Measurements from ENCODE around the gene DNAJB12.

Gene DNAJB12

DNA sequence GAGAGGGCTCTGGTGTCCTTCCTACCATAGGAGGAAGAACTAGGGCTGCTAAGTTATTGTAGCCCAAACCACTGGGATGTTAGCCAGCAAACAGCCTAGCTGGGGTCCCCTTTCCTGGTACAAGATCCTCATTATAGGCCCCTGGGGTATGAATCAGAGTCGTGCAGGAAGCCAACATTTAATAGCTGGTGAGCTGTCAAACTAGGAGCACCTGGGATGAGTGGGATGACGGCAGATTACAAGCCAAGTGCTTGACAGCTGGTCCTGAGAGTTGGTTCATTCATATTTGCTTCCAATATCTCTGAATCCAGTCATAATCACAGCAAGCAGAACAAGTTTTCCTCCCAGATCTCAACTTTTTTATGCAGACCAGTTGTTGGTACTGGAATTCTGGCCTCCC is 25.1 kb upstream of the DNAJB12 start:
- Histone ChIP-seq H3K27ac (ENCODE audit: low read depth in 2 of 2, low read length in 2 of 2) (no peak overlapping the region), H3K9me3 (ENCODE audit: control insufficient read depth in 2 of 2, low read length in 2 of 2) (no peaks in the 10 kb centered on the region), H3K27me3 (ENCODE audit: control insufficient read depth in 2 of 2, insufficient read depth in 2 of 2, low read length in 2 of 2) (no peaks in the 10 kb centered on the region), H3K36me3 (ENCODE audit: control insufficient read depth in 2 of 2, insufficient read depth in 2 of 2, low read length in 2 of 2) (peaks cover 0 to 7% of the 10 kb centered on the region in 2 donors), H3K9ac (ENCODE audit: low read depth in 1 of 2, low read length in 2 of 2) (no peak overlapping the region), H3K4me1 (ENCODE audit: control insufficient read depth in 2 of 2, insufficient read depth in 2 of 2, low read length in 2 of 2) (no peaks in the 10 kb centered on the region), H3K4me3 (ENCODE audit: low read length in 2 of 2) (no peak overlapping the region)

DNA sequence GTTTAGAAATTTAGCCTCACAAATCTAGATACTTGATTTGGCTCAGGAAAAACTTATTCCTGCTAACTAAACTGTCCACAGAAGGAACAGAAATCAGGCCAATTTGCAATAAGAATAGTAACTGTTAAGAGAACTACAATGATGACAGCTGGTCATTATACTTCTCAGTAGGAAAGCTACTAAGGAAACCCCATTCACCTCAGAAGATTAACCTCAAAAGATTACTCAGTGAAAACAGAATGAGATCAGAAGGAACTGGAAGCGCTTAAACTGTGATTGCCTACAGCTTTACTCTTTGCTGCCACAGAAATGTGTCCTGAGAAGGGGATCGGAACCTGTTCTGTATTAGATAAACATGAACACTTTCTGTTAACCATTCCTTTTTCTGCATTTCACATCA is 24.3 kb upstream of the DNAJB12 start:
- Histone ChIP-seq H3K36me3 (ENCODE audit: control insufficient read depth in 2 of 2, insufficient read depth in 2 of 2, low read length in 2 of 2) (peaks cover 0 to 7% of the 10 kb centered on the region in 2 donors), H3K4me1 (ENCODE audit: control insufficient read depth in 2 of 2, insufficient read depth in 2 of 2, low read length in 2 of 2) (no peaks in the 10 kb centered on the region), H3K27me3 (ENCODE audit: control insufficient read depth in 2 of 2, insufficient read depth in 2 of 2, low read length in 2 of 2) (no peaks in the 10 kb centered on the region), H3K4me3 (ENCODE audit: low read length in 2 of 2) (no peak overlapping the region), H3K27ac (ENCODE audit: low read depth in 2 of 2, low read length in 2 of 2) (no peak overlapping the region), H3K9me3 (ENCODE audit: control insufficient read depth in 2 of 2, low read length in 2 of 2) (no peaks in the 10 kb centered on the region), H3K9ac (ENCODE audit: low read depth in 1 of 2, low read length in 2 of 2) (no peak overlapping the region)

DNA sequence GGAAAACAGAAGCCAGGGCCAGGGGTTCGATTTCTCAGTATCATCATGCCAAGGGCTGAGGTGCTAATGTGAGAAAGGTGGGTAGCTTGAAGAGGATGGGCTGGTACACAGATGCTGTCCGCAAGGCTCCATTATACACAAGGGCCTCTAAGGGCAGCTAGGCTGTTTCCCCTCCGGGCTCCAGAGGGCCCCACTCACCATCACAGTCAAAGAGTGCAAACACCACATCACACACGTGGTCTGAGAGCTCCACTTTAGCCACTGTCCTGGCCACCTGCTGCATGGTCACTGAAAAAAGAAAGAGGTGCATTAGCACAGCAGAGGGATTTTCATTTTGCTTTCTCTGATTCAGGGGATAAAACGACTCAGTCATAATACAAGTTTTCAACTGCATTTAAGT is 20.9 kb upstream of the DNAJB12 start:
- Histone ChIP-seq H3K4me3 (ENCODE audit: low read length in 2 of 2) (no peak overlapping the region), H3K4me1 (ENCODE audit: control insufficient read depth in 2 of 2, insufficient read depth in 2 of 2, low read length in 2 of 2) (no peaks in the 10 kb centered on the region), H3K27me3 (ENCODE audit: control insufficient read depth in 2 of 2, insufficient read depth in 2 of 2, low read length in 2 of 2) (no peaks in the 10 kb centered on the region), H3K9ac (ENCODE audit: low read depth in 1 of 2, low read length in 2 of 2) (no peak overlapping the region), H3K36me3 (ENCODE audit: control insufficient read depth in 2 of 2, insufficient read depth in 2 of 2, low read length in 2 of 2) (peaks cover 0 to 7% of the 10 kb centered on the region in 2 donors), H3K9me3 (ENCODE audit: control insufficient read depth in 2 of 2, low read length in 2 of 2) (no peaks in the 10 kb centered on the region), H3K27ac (ENCODE audit: low read depth in 2 of 2, low read length in 2 of 2) (no peak overlapping the region)

GRCh38 chr10:72375173-72375572 is 20.5 kb upstream of the DNAJB12 start:
- Histone ChIP-seq H3K27me3 (ENCODE audit: control insufficient read depth in 2 of 2, insufficient read depth in 2 of 2, low read length in 2 of 2) (no peaks in the 10 kb centered on the region), H3K4me1 (ENCODE audit: control insufficient read depth in 2 of 2, insufficient read depth in 2 of 2, low read length in 2 of 2) (no peaks in the 10 kb centered on the region), H3K27ac (ENCODE audit: low read depth in 2 of 2, low read length in 2 of 2) (no peak overlapping the region), H3K36me3 (ENCODE audit: control insufficient read depth in 2 of 2, insufficient read depth in 2 of 2, low read length in 2 of 2) (peaks cover 2 to 7% of the 10 kb centered on the region in 2 donors), H3K9ac (ENCODE audit: low read depth in 1 of 2, low read length in 2 of 2) (no peak overlapping the region), H3K9me3 (ENCODE audit: control insufficient read depth in 2 of 2, low read length in 2 of 2) (no peaks in the 10 kb centered on the region), H3K4me3 (ENCODE audit: low read length in 2 of 2) (no peak overlapping the region)

GRCh38 chr10:72370201-72370722 is 15.5 kb upstream of the DNAJB12 start:
- Histone ChIP-seq H3K27me3 (ENCODE audit: control insufficient read depth in 2 of 2, insufficient read depth in 2 of 2, low read length in 2 of 2) (no peaks in the 10 kb centered on the region), H3K9ac (ENCODE audit: low read depth in 1 of 2, low read length in 2 of 2) (no peak overlapping the region), H3K4me3 (ENCODE audit: low read length in 2 of 2) (no peak overlapping the region), H3K27ac (ENCODE audit: low read depth in 2 of 2, low read length in 2 of 2) (no peak overlapping the region), H3K9me3 (ENCODE audit: control insufficient read depth in 2 of 2, low read length in 2 of 2) (no peaks in the 10 kb centered on the region), H3K36me3 (ENCODE audit: control insufficient read depth in 2 of 2, insufficient read depth in 2 of 2, low read length in 2 of 2) (peaks cover 13 to 16% of the 10 kb centered on the region in 2 donors), H3K4me1 (ENCODE audit: control insufficient read depth in 2 of 2, insufficient read depth in 2 of 2, low read length in 2 of 2) (no peaks in the 10 kb centered on the region)

GRCh38 chr10:72367301-72367960 is 12.7 kb upstream of the DNAJB12 start:
- Histone ChIP-seq H3K4me1 (ENCODE audit: control insufficient read depth in 2 of 2, insufficient read depth in 2 of 2, low read length in 2 of 2) (peaks cover 7% of the 10 kb centered on the region in 2 donors), H3K36me3 (ENCODE audit: control insufficient read depth in 2 of 2, insufficient read depth in 2 of 2, low read length in 2 of 2) (peaks cover 12 to 19% of the 10 kb centered on the region in 2 donors), H3K27ac (ENCODE audit: low read depth in 2 of 2, low read length in 2 of 2) (no peak overlapping the region), H3K9ac (ENCODE audit: low read depth in 1 of 2, low read length in 2 of 2) (no peak overlapping the region), H3K27me3 (ENCODE audit: control insufficient read depth in 2 of 2, insufficient read depth in 2 of 2, low read length in 2 of 2) (no peaks in the 10 kb centered on the region), H3K4me3 (ENCODE audit: low read length in 2 of 2) (no peak overlapping the region), H3K9me3 (ENCODE audit: control insufficient read depth in 2 of 2, low read length in 2 of 2) (no peaks in the 10 kb centered on the region)

DNA sequence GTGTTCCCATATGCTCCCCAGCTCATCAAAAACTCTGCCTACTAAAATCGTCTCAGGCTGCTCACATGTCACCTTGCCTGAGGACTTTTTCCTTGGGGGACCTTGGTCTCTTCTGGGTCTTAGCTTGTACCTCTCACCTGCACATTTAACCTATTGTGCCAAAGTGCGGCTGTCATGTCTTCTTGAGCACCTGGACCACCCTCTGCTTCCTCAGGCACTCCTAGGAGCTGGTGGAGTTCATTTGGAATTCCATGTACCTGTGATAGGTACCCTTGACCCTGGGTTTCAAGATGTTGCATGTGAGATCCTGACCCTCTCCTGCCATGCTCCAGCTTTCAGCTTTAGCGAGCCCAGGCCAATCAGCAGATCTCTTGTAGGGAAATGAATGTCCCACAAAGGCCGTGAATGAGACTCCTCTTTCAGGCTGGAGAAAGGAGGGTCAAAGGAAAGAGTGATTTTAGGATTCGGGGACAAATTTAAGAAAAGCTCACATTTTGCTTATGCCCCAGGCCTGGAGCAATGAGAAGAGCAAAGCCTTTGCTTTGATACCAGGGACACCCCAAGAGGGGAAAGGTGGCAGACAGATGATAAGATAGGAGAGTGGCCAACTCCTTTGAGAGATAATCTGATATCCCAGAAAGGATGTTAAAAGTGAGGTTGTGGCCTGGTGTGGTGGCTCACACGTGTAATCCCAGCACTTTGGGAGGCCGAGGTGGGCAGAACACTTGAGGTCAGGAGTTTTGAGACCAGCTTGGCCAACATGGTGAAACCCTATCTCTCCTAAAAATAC is 10.6 kb upstream of the DNAJB12 start:
- Histone ChIP-seq H3K4me1 (ENCODE audit: control insufficient read depth in 2 of 2, insufficient read depth in 2 of 2, low read length in 2 of 2) (peaks cover 7% of the 10 kb centered on the region in 2 donors), H3K36me3 (ENCODE audit: control insufficient read depth in 2 of 2, insufficient read depth in 2 of 2, low read length in 2 of 2) (peaks cover 12 to 18% of the 10 kb centered on the region in 2 donors), H3K9me3 (ENCODE audit: control insufficient read depth in 2 of 2, low read length in 2 of 2) (no peaks in the 10 kb centered on the region), H3K9ac (ENCODE audit: low read depth in 1 of 2, low read length in 2 of 2) (no peak overlapping the region), H3K27ac (ENCODE audit: low read depth in 2 of 2, low read length in 2 of 2) (no peak overlapping the region), H3K27me3 (ENCODE audit: control insufficient read depth in 2 of 2, insufficient read depth in 2 of 2, low read length in 2 of 2) (no peaks in the 10 kb centered on the region), H3K4me3 (ENCODE audit: low read length in 2 of 2) (no peak overlapping the region)

DNA sequence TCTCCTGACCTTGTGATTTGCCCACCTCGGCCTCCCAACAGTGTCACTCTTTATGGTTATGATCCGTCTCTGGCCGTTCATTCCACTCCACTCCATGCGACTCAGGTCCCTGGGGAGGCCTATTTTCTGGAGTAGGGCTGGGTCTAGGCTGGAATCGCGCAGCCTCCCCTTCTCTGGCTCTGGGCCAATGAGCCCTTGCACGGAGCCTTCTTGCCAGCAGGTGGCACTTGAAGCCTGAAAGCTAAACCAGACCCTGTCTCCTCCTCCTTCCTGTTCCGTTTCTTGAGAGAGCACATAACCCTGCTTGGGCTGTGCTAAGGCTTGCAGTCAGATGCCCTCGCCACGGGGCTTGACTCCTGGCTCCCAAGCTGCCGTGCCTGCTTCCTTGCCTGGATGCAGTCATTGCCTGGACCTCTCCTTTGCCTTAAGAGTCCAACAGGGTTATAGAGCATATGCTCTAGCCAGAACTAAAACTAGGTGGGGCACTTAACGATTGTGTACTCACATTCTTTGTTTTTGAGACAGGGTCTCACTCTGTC is 9.6 kb upstream of the DNAJB12 start:
- no peaks in the 10 kb centered on the region for H3K27me3 ChIP-seq (ENCODE audit: control insufficient read depth in 2 of 2, insufficient read depth in 2 of 2, low read length in 2 of 2)
- H3K36me3 ChIP-seq (ENCODE audit: control insufficient read depth in 2 of 2, insufficient read depth in 2 of 2, low read length in 2 of 2), result peaks cover 12 to 17% of the 10 kb centered on the region in 2 donors
- peaks cover 7% of the 10 kb centered on the region in 2 donors for H3K4me1 ChIP-seq (ENCODE audit: control insufficient read depth in 2 of 2, insufficient read depth in 2 of 2, low read length in 2 of 2)
- H3K9ac ChIP-seq (ENCODE audit: low read depth in 1 of 2, low read length in 2 of 2), result peak overlapping the region; percentile 48 to 52
- peak overlapping the region; percentile 15 to 63 for H3K4me3 ChIP-seq (ENCODE audit: low read length in 2 of 2)
- peak overlapping the region in 1 of 2 donors; percentile 27 for H3K27ac ChIP-seq (ENCODE audit: low read depth in 2 of 2, low read length in 2 of 2)
- no peaks in the 10 kb centered on the region for H3K9me3 ChIP-seq (ENCODE audit: control insufficient read depth in 2 of 2, low read length in 2 of 2)

- Histone ChIP-seq H3K36me3 (ENCODE audit: control insufficient read depth in 2 of 2, insufficient read depth in 2 of 2, low read length in 2 of 2) (peaks cover 0 to 2% of the 10 kb centered on the region in 2 donors), H3K9ac (ENCODE audit: low read depth in 1 of 2, low read length in 2 of 2) (no peak overlapping the region), H3K9me3 (ENCODE audit: control insufficient read depth in 2 of 2, low read length in 2 of 2) (no peaks in the 10 kb centered on the region), H3K4me3 (ENCODE audit: low read length in 2 of 2) (no peak overlapping the region), H3K4me1 (ENCODE audit: control insufficient read depth in 2 of 2, insufficient read depth in 2 of 2, low read length in 2 of 2) (peaks cover 13 to 16% of the 10 kb centered on the region in 2 donors), H3K27me3 (ENCODE audit: control insufficient read depth in 2 of 2, insufficient read depth in 2 of 2, low read length in 2 of 2) (no peaks in the 10 kb centered on the region), H3K27ac (ENCODE audit: low read depth in 2 of 2, low read length in 2 of 2) (no peak overlapping the region)
Observed at GRCh38 chr10:72356987-72357386, 2.3 kb upstream of the DNAJB12 start.

DNA sequence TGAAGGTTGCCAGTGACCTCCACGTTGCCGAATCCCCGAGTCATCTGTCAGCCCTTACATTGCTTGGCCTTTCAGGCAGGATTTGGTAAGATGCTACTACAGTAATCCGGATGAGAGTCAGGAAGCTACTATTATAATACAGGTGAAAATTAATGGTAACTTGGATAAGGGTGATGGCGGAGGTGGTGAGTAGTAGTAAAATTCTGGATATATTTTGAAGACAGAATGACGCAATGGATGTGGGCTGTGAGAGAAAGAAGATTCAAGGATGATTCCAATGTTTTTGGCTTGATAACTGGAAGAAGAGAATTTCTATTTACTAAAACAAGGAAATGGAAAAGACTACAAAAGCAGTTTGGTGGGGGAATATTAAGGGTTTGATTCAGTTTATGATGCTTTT is 1.4 kb upstream of the DNAJB12 start:
- Histone ChIP-seq H3K9me3 (ENCODE audit: control insufficient read depth in 2 of 2, low read length in 2 of 2) (no peaks in the 10 kb centered on the region), H3K9ac (ENCODE audit: low read depth in 1 of 2, low read length in 2 of 2) (no peak overlapping the region), H3K27me3 (ENCODE audit: control insufficient read depth in 2 of 2, insufficient read depth in 2 of 2, low read length in 2 of 2) (no peaks in the 10 kb centered on the region), H3K4me3 (ENCODE audit: low read length in 2 of 2) (no peak overlapping the region), H3K4me1 (ENCODE audit: control insufficient read depth in 2 of 2, insufficient read depth in 2 of 2, low read length in 2 of 2) (peaks cover 13 to 16% of the 10 kb centered on the region in 2 donors), H3K36me3 (ENCODE audit: control insufficient read depth in 2 of 2, insufficient read depth in 2 of 2, low read length in 2 of 2) (peaks cover 2% of the 10 kb centered on the region in 2 donors), H3K27ac (ENCODE audit: low read depth in 2 of 2, low read length in 2 of 2) (no peak overlapping the region)
